ENCODE results near the gene ATG9B. TPM values are rescaled to one million over a fixed set of nuclear protein-coding genes. Genes with fewer than 3 reads are reported as not detected.

ATG9B gene
- total RNA-seq, 2 donors from 2014 or later, result not detected

- peaks cover 25% of the 10 kb centered on the region for H3K36me3 ChIP-seq
- H3K9me3 ChIP-seq, result no peaks in the 10 kb centered on the region
- DNase-seq (ENCODE audit: low spot score), result peak; percentile 89
- TF ChIP-seq CTCF (IDR thresholded peaks at IDR 0.05), result no peak
- no peaks in the 10 kb centered on the region for H3K27me3 ChIP-seq
- H3K4me1 ChIP-seq, result peaks cover 3 to 20% of the 10 kb centered on the region in 2 donors
- no peak overlapping the region for H3K4me3 ChIP-seq
- H3K27ac ChIP-seq, result peak overlapping the region; percentile 57 to 62
Measured at GRCh38 chr7:151038951-151039849, 14.9 kb upstream of the ATG9B start.

GRCh38 chr7:151035902-151036301, 11.6 kb upstream of the ATG9B start:
- Histone ChIP-seq H3K27me3 (no peaks in the 10 kb centered on the region), H3K36me3 (peaks cover 25% of the 10 kb centered on the region), H3K9me3 (no peaks in the 10 kb centered on the region), H3K4me1 (peaks cover 3 to 20% of the 10 kb centered on the region in 2 donors), H3K27ac (no peak overlapping the region), H3K4me3 (no peak overlapping the region)
- DNase-seq (ENCODE audit: low spot score), result no peak
- TF ChIP-seq CTCF (IDR thresholded peaks at IDR 0.05), result no peak

- H3K36me3 ChIP-seq, result peaks cover 25% of the 10 kb centered on the region
- no peaks in the 10 kb centered on the region for H3K9me3 ChIP-seq
- DNase-seq (ENCODE audit: low spot score), result no peak
- no peak for TF ChIP-seq CTCF (IDR thresholded peaks at IDR 0.05)
- H3K4me1 ChIP-seq, result peaks cover 3 to 20% of the 10 kb centered on the region in 2 donors
- H3K27me3 ChIP-seq, result no peaks in the 10 kb centered on the region
- no peak overlapping the region for H3K4me3 ChIP-seq
- no peak overlapping the region for H3K27ac ChIP-seq
Measured at GRCh38 chr7:151035026-151035717, 10.9 kb upstream of the ATG9B start.

GRCh38 chr7:151034312-151035025, 10.2 kb upstream of the ATG9B start:
- no peak for TF ChIP-seq CTCF (IDR thresholded peaks at IDR 0.05)
- Histone ChIP-seq H3K36me3 (peaks cover 25% of the 10 kb centered on the region), H3K4me3 (no peak overlapping the region), H3K4me1 (peaks cover 1 to 18% of the 10 kb centered on the region in 2 donors), H3K27me3 (no peaks in the 10 kb centered on the region), H3K9me3 (no peaks in the 10 kb centered on the region), H3K27ac (no peak overlapping the region)
- DNase-seq (ENCODE audit: low spot score), result no peak

GRCh38 chr7:151033864-151034249, 9.6 kb upstream of the ATG9B start:
- no peak overlapping the region for H3K27ac ChIP-seq
- no peak overlapping the region for H3K4me3 ChIP-seq
- no peak for TF ChIP-seq CTCF (IDR thresholded peaks at IDR 0.05)
- no peaks in the 10 kb centered on the region for H3K27me3 ChIP-seq
- H3K36me3 ChIP-seq, result peaks cover 25% of the 10 kb centered on the region
- no peaks in the 10 kb centered on the region for H3K9me3 ChIP-seq
- peaks cover 0 to 18% of the 10 kb centered on the region in 2 donors for H3K4me1 ChIP-seq
- no peak for DNase-seq (ENCODE audit: low spot score)
